HG03280 (cell line): ENCODE results near the gene MAPK1.
"Not testable (repeated sequence)": the region's sequence is repeated elsewhere in the genome, so short reads cannot be mapped to it uniquely, and the experiment has no call there.

Source experiments
- ATAC-seq: cut with Tn5 transposase; IDR thresholded peaks from one replicate; pipeline ENCODE4 v1.9.1; 2021; ENCODE audit warnings: mild to moderate bottlenecking, moderate library complexity; ENCODE audit not compliant: unreplicated experiment

The MAPK1 gene

DNA sequence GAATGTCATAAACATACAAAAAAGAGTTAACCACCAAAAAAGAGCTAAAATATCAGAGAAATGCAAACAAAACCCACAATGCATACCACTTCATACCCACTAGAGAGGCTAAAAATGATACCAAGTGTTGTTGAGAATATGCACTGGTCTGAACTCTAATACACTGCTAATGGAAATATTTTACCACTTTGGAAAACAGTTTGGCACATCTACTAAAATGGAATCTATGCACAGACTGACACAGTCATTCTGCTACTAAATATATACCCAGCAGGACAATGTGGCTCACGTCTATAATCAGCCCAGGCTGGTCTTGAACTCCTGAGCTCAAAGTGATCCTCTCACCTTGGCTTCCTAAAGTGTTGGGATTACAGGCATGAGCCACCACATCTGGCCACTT is 18.0 kb downstream of the MAPK1 start:
- no peak for ATAC-seq

DNA sequence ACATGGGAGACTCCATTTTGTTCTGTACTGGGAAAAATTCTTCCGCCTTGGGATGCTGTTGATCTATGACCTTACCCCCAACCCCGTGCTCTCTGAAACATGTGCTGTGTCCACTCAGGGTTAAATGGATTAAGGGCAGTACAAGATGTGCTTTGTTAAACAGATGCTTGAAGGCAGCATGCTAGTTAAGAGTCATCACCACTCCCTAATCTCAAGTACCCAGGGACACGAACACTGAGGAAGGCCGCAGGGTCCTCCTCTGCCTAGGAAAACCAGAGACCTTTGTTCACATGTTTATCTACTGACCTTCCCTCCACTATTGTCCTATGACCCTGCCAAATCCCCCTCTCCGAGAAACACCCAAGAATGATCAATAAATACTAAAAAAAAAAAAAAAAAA is 19.4 kb downstream of the MAPK1 start:
- ATAC-seq: not testable (repeated sequence)

DNA sequence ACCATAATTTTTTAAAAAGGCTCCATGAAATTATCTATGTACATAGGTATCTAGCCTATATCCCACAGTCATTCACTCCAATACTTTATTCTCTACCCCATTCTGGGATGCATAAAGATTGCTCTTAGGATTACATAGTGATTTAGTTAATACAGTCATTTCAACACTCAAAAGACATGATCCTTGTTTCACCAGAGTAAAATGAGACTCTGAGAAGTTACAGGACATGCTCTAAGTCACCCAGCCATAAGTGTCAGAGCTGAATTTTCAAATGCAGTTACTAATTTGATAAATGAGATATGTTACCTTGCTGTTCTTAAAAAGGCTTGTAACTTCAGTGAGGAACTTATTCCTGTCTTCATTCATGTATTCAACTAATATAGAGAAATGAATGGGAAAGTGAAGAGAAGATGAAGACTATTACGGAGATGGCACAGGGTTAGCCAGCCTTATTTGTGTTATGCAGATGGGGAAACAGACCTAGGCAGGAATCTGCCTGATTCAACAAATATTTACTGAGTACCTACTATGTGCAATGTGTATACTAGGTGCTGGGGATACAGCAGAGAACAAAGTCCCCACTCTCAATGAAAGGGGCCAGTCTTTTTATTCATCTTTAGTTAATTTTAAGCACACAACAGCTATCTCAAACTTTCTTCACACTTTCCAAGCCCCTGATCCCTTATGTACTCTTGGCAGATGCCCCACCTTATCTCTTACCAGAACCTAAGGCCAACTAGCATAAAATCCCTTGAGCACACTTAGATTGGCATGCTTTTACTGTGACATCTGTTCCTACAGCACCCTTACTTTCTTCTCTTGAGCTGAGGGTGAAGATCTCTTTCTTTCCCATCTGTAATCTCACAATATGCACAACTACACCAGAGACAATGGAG is 21.6 kb downstream of the MAPK1 start:
- ATAC-seq: no peak

DNA sequence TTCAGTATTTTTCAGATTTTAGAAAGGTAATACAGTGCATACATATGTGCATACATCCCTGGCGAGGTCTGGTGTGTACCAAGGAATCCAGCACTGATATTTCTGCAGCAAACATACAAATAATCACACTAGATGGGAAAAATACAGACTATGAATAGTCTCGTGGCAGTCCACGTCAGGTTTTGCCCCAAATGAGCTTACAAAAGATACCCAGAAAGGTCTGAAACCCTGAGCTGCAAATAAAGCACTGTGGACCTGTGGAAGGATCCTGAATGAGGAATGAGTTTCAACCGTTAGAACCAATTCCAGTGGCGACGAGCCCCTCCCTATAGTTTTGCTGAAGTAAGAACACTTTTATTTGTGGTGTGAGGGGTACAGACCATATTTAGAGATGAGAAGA is 24.5 kb downstream of the MAPK1 start:
- ATAC-seq: no peak

DNA sequence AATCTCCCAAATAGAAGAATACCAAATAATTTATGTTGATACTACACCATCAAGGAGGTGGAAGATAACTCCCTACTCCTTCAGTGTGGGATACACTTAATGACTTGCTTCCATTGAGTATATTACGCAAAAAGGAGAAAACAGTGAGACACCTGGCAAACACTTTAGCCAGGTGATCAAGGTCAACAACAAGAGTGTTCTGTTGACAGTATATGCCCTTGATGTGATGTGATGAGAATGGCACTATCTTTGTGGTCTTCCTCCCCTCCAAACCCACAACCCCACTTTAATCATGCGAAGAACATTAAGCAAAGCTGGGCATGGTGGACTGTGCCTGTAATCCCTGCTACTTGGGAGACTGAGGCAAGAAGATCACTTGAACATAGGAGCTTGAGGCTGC is 26.0 kb downstream of the MAPK1 start:
- ATAC-seq: no peak

DNA sequence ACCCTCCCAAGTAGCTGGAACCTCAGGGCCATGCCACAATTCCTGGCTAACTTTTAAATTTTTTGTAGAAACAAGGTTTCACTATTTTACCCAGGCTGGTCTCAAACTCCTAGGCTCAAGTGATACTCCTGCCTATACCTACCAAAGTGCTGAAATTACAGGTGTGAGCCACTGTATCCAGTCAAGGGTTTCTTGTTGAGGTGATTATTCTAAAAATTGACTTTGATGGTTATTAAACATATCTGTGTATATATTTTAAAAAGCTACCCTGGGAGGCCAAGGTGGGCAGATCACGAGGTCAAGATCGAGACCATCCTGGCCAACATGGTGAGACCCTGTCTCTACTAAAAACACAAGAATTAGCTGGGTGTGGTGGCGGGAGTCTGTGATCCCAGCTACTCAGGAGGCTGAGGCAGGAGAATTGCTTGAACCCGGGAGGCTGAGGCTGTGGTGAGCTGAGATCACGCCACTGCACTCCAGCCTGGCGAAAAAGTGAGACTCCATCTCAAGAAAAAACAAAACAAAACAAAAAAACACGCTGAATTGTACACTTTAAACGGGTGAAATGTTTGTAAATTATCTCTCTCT is 27.1 kb downstream of the MAPK1 start:
- no peak for ATAC-seq

DNA sequence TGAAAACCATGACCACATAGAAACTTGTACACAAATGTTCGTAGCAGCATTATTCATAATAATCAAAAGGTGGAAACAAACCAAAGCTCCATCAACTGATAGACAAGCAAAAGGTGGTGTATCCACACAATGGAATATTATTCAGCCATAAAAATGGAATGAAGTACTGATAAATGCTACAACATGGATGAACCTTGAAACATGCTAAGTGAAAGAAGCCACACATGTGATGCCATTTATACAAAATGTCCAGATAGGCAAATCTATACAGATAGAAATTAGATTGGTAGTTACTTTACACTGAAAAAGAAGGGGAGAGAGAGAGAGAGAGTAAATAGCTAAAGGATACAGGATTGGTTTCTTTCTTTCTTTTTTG is 27.7 kb downstream of the MAPK1 start:
- no peak for ATAC-seq

DNA sequence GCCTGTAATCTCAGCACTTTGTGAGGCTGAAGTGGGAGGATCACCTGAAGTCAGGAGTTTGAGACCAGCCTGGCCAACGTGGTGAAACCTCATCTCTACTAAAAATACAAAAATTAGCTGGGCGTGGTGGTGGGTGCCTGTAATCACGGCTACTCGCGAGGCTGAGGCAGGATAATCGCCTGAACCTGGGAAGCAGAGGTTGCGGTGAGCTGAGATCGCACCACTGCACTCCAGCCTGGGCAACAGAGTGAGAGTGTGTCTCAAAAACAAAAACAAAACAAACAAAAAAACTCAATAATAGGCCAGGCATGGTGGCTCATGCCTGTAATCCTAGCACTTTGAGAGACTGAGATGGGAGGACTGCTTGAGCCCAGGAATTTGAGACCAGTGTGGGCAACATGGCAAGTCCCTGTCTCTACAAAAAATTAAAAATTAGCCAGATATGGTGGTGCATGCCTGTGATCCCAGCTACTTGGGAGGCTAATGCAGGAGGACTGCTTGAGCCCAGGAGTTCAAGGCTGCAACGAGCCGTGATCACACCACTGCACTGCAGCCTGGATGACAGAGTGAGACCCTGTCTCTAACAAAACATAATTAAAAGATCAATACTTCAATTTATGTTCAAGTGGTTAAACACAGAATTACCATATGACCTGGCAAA is 28.2 kb downstream of the MAPK1 start:
- not testable (repeated sequence) for ATAC-seq

DNA sequence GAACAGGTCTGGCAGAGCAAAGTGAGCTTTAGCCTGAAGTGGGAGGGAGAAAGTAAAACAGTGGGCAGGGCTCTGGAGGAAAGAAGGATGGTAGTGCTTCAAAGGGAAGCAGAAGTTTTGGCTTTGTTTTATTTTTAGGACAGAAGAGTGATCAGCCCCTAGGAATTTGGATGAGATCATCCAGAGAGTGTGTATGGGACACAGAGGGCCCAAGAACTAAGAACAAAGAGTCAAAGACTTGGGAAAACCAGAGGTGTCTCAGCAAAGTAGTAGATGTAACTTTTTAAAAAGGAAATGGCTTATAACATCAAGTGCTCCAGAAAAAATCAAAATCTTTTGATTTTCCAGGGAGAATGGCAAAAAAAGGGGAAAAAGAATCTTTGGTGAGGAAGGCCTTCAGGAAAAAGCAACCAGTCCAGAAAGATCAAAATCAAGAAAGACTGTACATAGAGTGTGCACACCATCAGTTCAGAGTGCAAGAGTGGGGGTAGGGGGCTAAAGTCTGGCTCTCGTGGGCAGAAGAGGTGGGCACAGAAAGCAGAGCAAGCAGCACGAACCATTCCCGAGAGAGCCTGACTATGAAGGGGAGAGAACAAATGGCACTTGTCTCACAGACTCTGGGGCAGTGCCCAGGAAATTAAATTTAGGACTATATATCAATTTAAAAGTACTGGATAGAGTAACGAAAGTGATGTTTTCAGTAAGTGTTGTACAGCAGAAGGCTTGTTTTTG is 30.0 kb downstream of the MAPK1 start:
- no peak for ATAC-seq

DNA sequence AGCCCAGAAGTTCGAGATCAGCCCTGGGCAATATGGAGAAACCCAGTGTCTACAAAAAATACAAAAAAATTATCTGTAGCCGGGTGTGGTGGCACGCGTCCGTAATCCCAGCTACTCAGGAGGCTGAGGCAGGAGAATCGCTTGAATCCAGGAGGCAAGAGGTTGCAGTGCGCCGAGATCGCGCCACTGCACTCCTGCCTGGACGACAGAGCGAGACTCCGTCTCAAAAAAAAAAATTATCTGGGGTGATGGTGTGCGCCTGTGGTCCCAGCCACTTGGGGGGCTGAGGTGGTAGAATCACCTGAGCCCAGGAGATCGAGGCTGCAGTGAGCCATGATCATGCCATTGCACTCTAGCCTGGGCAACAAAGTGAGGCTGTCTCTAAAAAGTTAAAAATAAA is 31.0 kb downstream of the MAPK1 start:
- not testable (repeated sequence) for ATAC-seq

DNA sequence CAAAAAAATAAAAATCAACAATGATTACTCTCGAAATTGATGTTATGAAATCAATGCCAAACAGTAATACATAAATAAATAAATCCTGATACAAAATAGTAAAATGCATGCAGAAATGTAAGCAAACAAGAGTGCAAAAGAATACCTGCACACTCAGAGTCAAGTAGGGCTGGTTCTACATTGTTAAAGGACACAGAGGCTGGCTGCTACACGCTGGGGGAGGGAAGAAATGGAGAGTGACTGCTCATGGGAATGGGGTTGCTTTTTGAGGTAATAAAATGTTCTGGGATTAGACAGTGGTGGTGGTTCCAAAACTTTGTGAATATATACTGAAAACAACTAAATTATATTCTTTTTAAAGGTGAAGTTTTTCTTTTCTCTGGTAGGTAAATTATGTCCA is 32.1 kb downstream of the MAPK1 start:
- no peak for ATAC-seq

DNA sequence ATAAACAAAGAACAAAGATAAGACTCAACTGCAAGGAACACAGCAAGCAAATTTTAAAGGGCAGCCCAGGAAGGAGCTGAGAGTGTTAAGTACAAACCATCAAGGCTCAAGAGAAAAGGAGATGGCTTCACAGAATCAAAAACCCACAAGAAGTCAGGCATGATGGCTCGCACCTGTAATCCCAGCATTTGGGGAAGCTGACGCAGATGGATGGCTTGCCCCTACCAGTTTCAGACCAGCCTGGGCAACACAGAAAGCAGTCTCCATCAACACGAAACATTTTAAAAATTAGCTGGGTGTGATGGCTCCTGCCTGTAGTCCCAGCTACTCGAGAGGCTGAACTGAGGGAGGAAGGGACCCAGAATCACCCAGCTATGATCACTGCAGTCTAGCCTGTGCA is 32.6 kb downstream of the MAPK1 start:
- ATAC-seq: no peak

DNA sequence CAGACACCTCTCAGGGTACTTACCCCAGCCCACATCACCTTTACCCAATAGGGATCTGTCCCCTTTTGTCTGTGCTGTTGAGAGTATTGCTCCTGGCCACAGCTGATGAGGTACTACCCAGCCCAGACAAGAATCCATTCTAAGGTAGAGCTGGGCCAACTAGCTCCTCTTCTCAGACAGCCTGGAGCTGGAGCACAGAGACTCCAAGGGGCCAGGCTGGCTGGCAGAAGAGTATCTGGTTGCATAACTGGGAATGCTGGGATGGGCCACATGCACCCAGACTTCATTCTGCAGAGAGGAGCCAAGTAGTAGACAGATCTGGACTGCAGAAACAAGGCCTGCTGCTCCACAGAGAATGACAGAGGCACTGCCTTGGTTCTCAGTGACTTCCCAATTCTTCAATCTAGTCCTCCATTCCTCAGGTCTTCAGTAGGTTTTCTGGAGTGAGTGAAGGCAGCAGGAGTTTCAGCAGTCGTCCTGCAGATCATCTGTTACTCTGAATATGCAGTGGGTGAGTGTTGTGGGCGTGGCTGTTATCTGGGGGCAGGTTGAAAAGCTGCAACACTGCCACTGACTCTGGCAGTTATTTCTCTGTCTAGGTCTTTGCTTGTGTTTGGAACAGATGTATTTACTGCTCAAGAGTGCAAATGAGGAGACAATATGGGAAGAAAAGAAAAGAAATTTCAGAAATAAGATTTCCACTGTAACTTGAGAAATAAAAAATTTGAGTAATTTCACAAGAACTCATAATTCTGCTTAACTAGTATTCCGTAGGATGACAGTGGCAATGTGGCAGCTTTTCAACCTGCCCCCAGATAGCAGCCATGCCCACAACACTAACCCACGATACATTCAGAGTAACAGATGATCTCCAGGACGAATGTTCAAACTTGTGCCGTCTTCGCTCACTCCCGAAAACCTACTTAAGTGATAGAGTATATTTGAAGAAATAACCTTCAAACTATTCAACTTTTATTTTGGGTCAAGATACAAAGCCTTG is 34.9 kb downstream of the MAPK1 start:
- no peak for ATAC-seq

DNA sequence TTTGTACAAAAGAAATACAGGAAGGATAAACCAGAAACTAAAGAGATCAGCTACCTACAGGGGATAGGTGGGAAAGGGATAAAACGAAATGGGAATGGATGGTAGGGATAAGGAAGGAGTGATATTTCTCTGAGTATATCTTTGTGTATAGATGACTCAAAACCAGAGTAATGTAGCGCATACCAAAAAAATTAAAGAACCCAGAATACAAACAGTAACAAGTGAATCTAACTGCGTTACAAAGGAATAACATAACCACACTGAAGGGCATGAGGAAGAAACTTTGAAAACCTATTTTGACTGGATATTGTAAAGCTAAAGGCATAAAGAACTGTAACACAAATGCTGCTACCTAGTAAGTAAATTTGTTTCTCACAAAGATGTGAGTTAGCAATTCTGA is 37.9 kb downstream of the MAPK1 start:
- ATAC-seq: no peak

DNA sequence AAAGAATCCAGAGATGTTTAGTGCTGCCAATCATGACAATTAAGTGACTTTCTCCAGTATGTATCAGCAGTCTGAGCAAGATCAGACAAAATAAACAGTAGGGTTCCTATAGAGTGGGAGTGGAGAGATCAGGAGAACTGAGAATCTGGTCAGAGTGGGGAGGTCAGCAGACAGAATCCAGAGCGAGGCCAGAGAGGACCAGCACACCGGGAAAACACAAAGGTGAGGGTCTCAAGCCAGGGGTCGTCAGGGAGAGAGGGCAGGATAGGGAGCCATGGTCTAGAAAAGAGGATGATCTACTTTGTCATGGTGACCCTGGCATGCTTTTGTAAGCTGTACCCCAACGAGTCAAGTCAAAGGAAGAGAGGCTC is 39.2 kb downstream of the MAPK1 start:
- ATAC-seq: no peak

DNA sequence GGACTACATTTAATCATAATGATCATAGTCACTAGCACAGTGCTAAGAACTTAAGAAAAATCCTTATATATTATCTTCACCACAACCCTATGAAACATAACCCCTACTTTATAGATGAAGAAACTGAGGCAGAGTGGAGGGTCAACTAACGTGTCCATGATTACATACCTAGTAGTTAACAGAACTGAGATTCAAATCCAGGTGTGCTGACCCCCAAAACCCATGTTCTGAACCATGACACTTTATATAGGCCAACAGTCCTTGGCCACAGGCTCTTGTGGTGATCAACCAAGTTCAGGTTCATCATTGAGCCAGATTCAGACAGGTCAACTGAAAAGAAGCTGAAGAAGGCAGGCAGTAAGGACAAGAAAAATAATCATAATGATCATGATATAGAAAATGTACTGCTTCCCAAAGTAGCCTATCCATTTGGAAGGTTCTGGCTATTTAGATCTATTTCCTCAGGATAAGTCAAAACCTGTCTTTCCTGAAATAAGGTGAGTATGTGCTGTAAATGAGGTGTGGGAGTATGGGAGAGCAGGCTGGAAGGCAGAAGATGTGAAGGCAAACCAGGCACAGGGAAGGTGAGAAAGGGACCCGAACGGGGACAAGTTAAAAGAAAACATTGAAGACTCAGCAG is 39.7 kb downstream of the MAPK1 start:
- no peak for ATAC-seq

DNA sequence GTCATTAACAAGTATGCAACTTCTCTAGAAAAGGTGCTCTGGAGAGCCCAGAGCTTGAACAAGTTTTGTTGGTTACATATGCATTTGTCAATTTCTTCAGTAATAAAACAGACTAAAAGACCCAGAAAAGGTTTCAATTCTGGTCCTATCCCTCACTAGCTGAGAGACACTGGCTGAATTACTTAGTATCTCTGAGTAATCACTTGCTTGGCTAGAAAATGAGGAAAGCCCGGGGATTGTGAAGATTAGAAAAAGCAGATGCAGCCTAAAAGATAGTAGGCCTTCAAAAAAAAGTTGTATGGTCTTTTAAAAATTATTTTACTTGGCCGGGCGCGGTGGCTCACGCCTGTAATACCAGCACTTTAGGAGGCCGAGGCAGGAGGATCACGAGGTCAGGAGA is 41.2 kb downstream of the MAPK1 start:
- no peak for ATAC-seq

DNA sequence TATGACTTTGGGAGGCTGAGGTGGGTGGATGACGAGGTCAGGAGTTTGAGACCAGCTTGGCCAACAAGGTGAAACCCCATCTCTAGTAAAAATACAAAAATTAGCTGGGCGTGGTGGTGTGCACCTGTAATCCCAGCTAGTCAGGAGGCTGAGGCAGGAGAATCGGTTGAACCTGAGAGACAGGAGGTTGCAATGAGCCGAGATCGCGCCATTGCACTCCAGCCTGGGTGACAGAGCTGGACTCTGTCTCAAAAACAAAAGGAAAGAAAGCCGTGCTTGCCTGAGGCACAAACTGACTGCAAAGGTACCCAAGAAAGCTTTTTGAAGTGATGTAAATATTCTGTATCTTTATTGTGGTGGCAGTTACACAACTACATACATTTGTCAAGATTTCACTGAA is 42.5 kb downstream of the MAPK1 start:
- ATAC-seq: not testable (repeated sequence)

DNA sequence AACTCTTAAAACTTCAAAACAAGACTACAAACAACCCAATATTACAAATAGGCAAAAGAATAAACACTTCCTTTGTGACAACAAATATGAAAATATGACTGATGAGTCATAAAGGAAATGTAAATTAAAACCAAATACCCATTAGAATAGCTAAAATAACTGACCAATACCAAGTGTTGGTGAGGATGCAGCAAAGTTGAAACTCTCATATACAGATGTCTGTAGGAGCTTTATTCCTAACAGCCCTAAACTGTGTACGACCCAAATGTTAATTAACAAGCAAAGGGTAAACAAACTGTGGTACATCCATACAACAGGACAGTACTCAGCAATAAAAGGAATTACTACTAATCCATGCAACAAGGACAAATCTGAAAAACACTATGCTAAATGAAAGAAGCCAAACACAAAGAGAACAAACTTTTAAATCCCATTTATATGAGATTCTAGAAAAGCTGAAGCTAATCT is 43.0 kb downstream of the MAPK1 start:
- ATAC-seq: no peak
